HepG2 (cell line): ENCODE data around the gene ANKHD1. TPM values are rescaled to one million over a fixed set of nuclear protein-coding genes. Genes with fewer than 3 reads are reported as not detected.

Experiments
- HBP1 ChIP-seq: IDR thresholded peaks from 2 replicates; pipeline ENCODE4 v1.6.1; 2016; ENCODE audit warnings: low read depth, control low read depth
- HNRNPK ChIP-seq: fragments of 200-400 bp; formaldehyde crosslinking; IDR thresholded peaks from 2 replicates; pipeline ENCODE4 v1.6.1; 2018; ENCODE audit warnings: low read length, low read depth, moderate library complexity, mild to moderate bottlenecking; ENCODE audit not compliant: poor library complexity, severe bottlenecking
- MAFF ChIP-seq: IDR thresholded peaks from 2 replicates; pipeline ENCODE4 v1.6.1; 2011; ENCODE audit warnings: low read depth, low read length, improper control_type of control experiment
- NFATC3 ChIP-seq: sonication (generic); formaldehyde crosslinking; IDR thresholded peaks from 2 replicates; pipeline ENCODE4 v1.5.1; 2020; ENCODE audit warnings: mild to moderate bottlenecking, missing genetic modification reagents
- NFE2 ChIP-seq: sonication (generic); formaldehyde crosslinking; IDR thresholded peaks from 2 replicates; pipeline ENCODE4 v1.4.0; 2020; ENCODE audit warnings: missing genetic modification reagents
- RCOR2 ChIP-seq: IDR thresholded peaks from 2 replicates; pipeline ENCODE4 v1.6.1; 2016; ENCODE audit warnings: missing biosample characterization, missing genetic modification reagents
- REPIN1 ChIP-seq: sonication (generic); formaldehyde crosslinking; IDR thresholded peaks from 2 replicates; pipeline ENCODE4 v1.8.0; 2022; ENCODE audit warnings: missing genetic modification reagents, low read depth, mild to moderate bottlenecking, borderline replicate concordance
- REXO4 ChIP-seq: sonication (generic); formaldehyde crosslinking; IDR thresholded peaks from 2 replicates; pipeline ENCODE4 v1.8.0; 2022; ENCODE audit warnings: missing genetic modification reagents, mild to moderate bottlenecking, borderline replicate concordance
- SATB2 ChIP-seq: sonication (generic); formaldehyde crosslinking; IDR thresholded peaks from 2 replicates; pipeline ENCODE4 v1.5.0; 2020; ENCODE audit warnings: missing genetic modification reagents
- SRSF9 ChIP-seq: fragments of 200-400 bp; formaldehyde crosslinking; IDR thresholded peaks from 2 replicates; pipeline ENCODE4 v1.6.1; 2018; ENCODE audit warnings: borderline replicate concordance, mild to moderate bottlenecking, low read depth, low read length; ENCODE audit not compliant: insufficient read depth, poor library complexity, severe bottlenecking
- TEAD3 ChIP-seq: optimal IDR thresholded peaks from 2 replicates; pipeline ENCODE3; 2016; ENCODE audit warnings: borderline replicate concordance
- ZBED4 ChIP-seq: sonication (generic); formaldehyde crosslinking; IDR thresholded peaks from 2 replicates; pipeline ENCODE4 v1.4.0; 2020; ENCODE audit warnings: missing genetic modification reagents, borderline replicate concordance
- ZBTB34 ChIP-seq: sonication (generic); formaldehyde crosslinking; IDR thresholded peaks from 2 replicates; pipeline ENCODE4 v1.8.0; 2022; ENCODE audit warnings: mild to moderate bottlenecking, missing genetic modification reagents
- ZC3H4 ChIP-seq: sonication (generic); formaldehyde crosslinking; IDR thresholded peaks from 2 replicates; pipeline ENCODE4 v1.4.0; 2020; ENCODE audit warnings: missing genetic modification reagents, borderline replicate concordance
- ZNF333 ChIP-seq: sonication (generic); formaldehyde crosslinking; IDR thresholded peaks from 2 replicates; pipeline ENCODE4 v1.4.0; 2020; ENCODE audit warnings: mild to moderate bottlenecking, missing genetic modification reagents, borderline replicate concordance
- ZNF558 ChIP-seq: sonication (generic); formaldehyde crosslinking; IDR thresholded peaks from 2 replicates; pipeline ENCODE4 v1.9.0; 2022; ENCODE audit warnings: mild to moderate bottlenecking, missing genetic modification reagents, borderline replicate concordance
- ZNF563 ChIP-seq: sonication (generic); formaldehyde crosslinking; IDR thresholded peaks from 2 replicates; pipeline ENCODE4 v1.8.0; 2022; ENCODE audit warnings: mild to moderate bottlenecking, moderate library complexity, missing genetic modification reagents
- ZNF746 ChIP-seq: sonication (generic); formaldehyde crosslinking; IDR thresholded peaks from 2 replicates; pipeline ENCODE4 v1.8.0; 2022; ENCODE audit warnings: mild to moderate bottlenecking, missing genetic modification reagents
- polyA plus RNA-seq, 8 experiments: library from polyadenylated mRNA; depleted of rRNA in 3 of 8; stranded (reverse) in 7 of 8; unstranded in 1 of 8; fragments of >200 nt; fragmentation: Illumina TruSeq in 4 of 8; extraction: Trizol in 4 of 8; gene quantifications; 2 replicates each; pipeline versions ENCODE4 v1.2.1 to v1.2.3, GENCODE V29; 2011 to 2016; ENCODE audit warnings: low read depth in 4 of 8, missing spikeins in 1 of 8, mixed read lengths in 1 of 8; ENCODE audit not compliant: insufficient read depth in 1 of 8
- total RNA-seq, 5 experiments: library from RNA; depleted of rRNA; stranded (reverse); fragments of >200 nt; fragmentation: Illumina TruSeq; extraction: Trizol; gene quantifications; 2 replicates each; pipeline ENCODE4 v1.2.3, GENCODE V29; 2016; ENCODE audit warnings: low read depth in 1 of 5

The ANKHD1 gene
- total and polyA plus RNA-seq, 2 of the 13 experiments (the other 11 are each of a cell fraction or from before 2014, with no cell fraction given): 69.9 to 82.0 TPM

- 0 out of 2 replicates have a peak, but pooled peaks have one; percentile 64 for TF ChIP-seq REPIN1 (CRISPR knock-in tag)
- peak; percentile 39; the same call in 1 of the 2 replicates for TF ChIP-seq ZNF333 (CRISPR knock-in tag)
- TF ChIP-seq NFATC3: no peak
- TF ChIP-seq NFE2 (CRISPR knock-in tag): no peak
- 0 out of 2 replicates have a peak, but pooled peaks have one; percentile 26 for TF ChIP-seq ZBTB34
- TF ChIP-seq SRSF9: no peak
- no peak for TF ChIP-seq ZBED4
- no peak for TF ChIP-seq ZC3H4
- TF ChIP-seq RCOR2 (CRISPR knock-in tag): no peak
- TF ChIP-seq SATB2: no peak
- TF ChIP-seq HNRNPK: peak; percentile 59
- TF ChIP-seq ZNF558 (CRISPR knock-in tag): no peak
- no peak for TF ChIP-seq REXO4 (CRISPR knock-in tag)
- no peak for TF ChIP-seq ZNF563 (CRISPR knock-in tag)
- no peak for TF ChIP-seq MAFF
- TF ChIP-seq ZNF746: 0 out of 2 replicates have a peak, but pooled peaks have one; percentile 41
- peak; percentile 32 for TF ChIP-seq TEAD3 (CRISPR knock-in tag)
- no peak for TF ChIP-seq HBP1
Measured at GRCh38 chr5:140362875-140363630, 38.6 kb upstream of the ANKHD1 start (continued).
